ENCODE results near the gene BMPR2.
"Not testable (repeated sequence)": the region's sequence is repeated elsewhere in the genome, so short reads cannot be mapped to it uniquely, and the experiment has no call there.

Gene BMPR2

DNA sequence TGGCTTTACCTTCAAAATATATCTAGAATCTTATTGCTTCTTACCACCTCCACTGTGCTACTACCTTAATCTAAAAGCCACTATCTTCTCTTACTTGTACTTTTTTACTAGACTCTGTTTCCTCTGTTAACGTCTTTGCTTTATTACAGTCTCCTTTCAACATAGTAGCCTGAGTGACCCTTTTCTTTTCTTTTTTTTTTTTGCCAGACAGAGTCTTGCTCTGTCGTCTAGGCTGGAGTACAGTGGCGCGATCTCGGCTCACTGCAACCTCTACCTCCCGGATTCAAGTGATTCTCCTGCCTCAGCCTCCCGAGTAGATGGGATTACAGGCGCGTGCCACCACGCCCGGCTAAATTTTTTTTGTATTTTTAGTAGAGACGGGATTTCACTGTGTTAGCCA is 10.4 kb downstream of the BMPR2 start:
- DNase-seq, result not testable (repeated sequence)

DNA sequence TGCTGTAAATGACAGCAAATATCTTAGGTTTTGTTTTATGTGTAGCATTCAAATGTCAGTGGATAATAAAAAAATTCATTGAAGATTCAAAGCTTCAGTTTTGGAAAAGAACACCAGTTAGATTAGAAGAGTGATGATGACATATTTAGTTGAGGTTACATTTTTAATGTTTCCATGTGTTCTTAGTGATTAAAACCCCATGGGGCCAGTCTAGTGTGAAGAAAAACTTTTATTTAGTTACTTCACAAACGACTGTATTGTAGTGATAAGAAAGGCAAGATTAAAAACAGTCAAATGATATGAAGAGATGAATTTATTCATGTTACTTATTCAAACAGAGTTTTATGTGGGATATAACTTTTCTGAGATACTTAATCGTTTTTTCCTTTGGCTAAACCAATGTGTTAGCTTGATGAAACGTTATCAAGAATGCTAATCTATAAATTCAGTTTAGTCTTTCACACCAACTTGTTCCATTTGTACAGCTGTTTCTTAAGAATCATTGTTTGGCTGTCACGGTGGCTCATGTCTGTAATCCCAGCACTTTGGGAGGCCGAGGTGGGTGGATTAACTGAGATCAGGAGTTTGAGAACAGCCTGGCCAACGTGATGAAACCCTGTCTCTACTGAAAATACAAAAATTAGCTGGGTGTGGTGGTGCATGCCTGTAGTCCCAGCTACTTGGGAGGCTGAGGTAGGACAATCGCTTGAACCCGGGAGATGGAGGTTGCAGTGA is 11.6 kb downstream of the BMPR2 start:
- DNase-seq, result no peak

DNA sequence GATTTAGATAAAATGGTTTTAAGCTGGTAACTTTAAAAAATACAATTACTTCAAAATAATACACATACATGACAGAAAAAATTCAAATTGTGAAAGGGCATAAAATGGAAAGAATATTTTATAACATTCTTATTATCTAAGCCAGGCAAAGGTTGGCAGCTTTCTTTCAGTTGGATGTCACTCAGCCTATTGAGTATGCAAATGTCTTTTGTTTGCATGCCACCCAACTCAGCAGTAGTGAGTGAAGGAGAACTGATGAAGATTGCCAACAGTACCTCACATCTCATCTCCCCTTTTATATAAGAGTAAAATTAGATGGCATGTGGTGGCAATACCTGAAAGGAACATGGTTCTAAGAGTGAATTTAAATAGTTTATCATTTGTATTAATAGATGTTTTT is 24.8 kb downstream of the BMPR2 start:
- no peak for DNase-seq

GRCh38 chr2:202405798-202406197 is 29.7 kb downstream of the BMPR2 start:
- no peak for DNase-seq

GRCh38 chr2:202406445-202406978 is 30.4 kb downstream of the BMPR2 start:
- DNase-seq, result no peak

- DNase-seq, result no peak
Measured at GRCh38 chr2:202408546-202409140, 32.5 kb downstream of the BMPR2 start.

DNA sequence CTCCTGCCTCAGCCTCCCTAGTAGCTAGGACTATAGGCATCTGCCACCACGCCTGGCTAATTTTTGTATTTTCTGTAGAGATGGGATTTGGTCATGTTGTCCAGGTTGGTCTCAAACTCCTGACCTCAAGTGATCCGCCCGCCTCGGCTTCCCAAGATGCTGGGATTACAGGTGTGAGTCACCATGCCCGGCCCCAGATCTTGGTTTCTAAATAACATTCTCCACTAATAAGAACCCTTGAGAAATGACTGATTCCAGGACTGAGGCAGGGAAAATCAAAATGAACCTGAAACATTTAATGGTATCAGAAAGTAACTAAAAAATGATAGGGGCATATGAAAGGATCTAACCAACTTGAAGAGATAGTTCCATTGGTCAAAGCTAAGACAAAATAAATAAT is 34.0 kb downstream of the BMPR2 start:
- DNase-seq, result no peak

DNA sequence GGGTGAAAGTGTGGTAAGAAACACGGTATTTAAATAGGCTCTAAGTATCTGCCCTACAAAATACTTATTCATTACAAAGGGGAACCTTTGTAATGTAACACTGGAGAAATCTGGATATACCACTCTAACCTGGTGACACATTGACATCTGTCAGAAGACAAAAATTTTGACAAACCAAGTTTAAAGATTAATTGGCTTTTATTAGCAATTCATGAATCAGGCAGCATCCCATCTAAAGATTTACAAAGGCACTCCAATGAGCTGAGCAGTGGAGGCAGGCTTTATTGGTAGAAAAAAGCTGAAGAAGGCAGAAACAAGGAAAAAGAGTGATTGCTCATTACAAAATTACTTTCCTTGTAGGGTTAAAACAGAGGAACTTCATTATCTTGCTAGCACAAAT is 35.0 kb downstream of the BMPR2 start:
- no peak for DNase-seq

- no peak for DNase-seq
Measured at GRCh38 chr2:202418027-202418426, 41.9 kb downstream of the BMPR2 start.

GRCh38 chr2:202418511-202418910 is 42.4 kb downstream of the BMPR2 start:
- no peak for DNase-seq

DNA sequence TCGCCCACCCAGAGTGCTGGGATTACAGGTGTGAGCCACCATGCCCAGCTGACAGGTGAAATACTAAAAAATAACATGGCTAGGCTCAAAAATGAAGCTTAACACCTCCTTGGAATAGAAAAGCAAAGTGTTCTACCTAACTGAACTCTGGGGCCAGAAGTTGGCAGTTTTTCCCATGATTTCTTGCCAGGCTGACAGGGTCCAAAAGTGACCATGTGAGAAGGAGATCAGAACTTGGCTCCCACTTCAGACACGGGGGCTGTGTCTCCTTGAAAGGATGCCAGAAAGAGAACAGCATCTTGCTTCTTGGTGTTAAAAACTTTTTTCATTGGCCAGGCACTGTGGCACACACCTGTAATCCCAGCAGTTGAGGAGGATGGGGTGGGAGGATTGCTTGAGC is 47.0 kb downstream of the BMPR2 start:
- DNase-seq, result no peak

GRCh38 chr2:202425036-202425435 is 48.9 kb downstream of the BMPR2 start:
- DNase-seq, result no peak

GRCh38 chr2:202426751-202427150 is 50.6 kb downstream of the BMPR2 start:
- DNase-seq, result no peak

- no peak for DNase-seq
Measured at GRCh38 chr2:202429164-202429980, 53.2 kb downstream of the BMPR2 start.

- no peak for DNase-seq
Measured at GRCh38 chr2:202432776-202433175, 56.6 kb downstream of the BMPR2 start.

- DNase-seq, result no peak
Measured at GRCh38 chr2:202434472-202434871, 58.3 kb downstream of the BMPR2 start.

- no peak for DNase-seq
Measured at GRCh38 chr2:202436626-202437025, 60.5 kb downstream of the BMPR2 start.

GRCh38 chr2:202440117-202440516 is 64.0 kb downstream of the BMPR2 start:
- DNase-seq, result not testable (repeated sequence)

DNA sequence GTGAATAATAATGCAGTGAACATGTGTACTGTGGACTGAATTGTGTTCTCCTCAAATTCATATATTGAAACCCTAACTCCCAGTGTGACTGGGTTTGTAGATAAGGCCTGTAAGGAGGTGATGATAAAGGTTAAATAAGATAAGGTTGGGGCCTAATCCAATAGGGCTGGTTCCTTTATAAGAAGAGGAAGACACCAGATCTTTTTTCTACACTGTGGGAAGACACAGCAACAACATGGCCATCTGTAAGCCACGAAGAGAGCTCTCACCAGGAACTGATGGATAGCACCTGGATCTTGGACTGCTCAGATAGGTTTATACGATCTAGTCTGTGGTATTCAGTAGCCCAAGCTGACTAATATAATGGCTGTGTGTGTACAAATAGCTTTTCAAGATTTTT is 66.8 kb downstream of the BMPR2 start:
- no peak for DNase-seq

- DNase-seq, result no peak
Measured at GRCh38 chr2:202444000-202444399, 67.9 kb downstream of the BMPR2 start.

- DNase-seq, result no peak
Measured at GRCh38 chr2:202449344-202449743, 73.2 kb downstream of the BMPR2 start.

DNA sequence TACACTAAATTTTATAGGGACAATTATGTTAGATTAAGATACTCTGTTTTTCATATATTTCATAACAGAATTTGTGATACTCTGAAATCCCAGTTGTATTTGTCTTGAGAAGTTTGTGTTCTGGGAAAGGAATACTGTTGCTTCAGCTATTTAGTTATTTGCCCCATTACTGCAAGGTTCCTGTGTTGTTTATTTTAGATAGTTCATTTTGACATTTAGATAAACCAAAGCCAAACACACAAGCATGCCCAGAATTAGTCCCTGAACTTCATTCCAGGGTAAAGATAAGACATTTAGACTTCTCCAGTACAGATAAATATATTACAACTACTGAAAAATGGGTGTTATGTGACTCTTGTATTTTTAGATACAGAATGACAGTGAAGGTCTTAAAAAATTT is 74.7 kb downstream of the BMPR2 start:
- no peak for DNase-seq

GRCh38 chr2:202452744-202453143 is 76.6 kb downstream of the BMPR2 start:
- no peak for DNase-seq

DNA sequence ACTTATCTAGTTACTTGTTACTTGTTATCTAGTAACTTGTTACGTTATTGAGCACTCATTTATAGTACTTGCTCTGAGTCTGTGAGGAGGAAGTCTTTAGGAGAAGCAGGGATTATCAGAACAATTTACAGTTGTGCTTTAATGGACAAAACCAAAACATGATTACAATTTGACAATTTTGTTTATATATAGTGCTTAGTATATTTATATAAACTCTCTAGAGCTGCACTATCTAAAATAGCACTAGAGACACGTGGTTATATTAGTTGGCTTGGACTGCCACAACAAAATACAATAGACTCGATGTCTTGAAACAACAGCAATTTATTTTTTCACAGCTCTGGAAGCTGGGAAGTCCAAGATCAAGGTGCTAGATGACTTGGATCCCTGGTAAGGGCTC is 78.4 kb downstream of the BMPR2 start:
- no peak for DNase-seq

Measured in stimulated activated CD4-positive, alpha-beta T cell treated with anti-CD3 and anti-CD28 coated beads, Interleukin-2, amount 100 ng/mL, for 48 hours (primary cell).